ENCODE data around the gene CCDC88C. TPM values are rescaled to one million over a fixed set of nuclear protein-coding genes. Genes with fewer than 3 reads are reported as not detected.

The CCDC88C gene
- total RNA-seq, 2 experiments from 2014 or later, result 83.6 to 87.8 TPM

- TF ChIP-seq CTCF (IDR thresholded peaks at IDR 0.05), result no peak
- Mint-ChIP-seq H3K4me3 (no peak overlapping the region), H3K4me1 (ENCODE audit: low read depth) (peaks cover 22% of the 10 kb centered on the region), H3K36me3 (ENCODE audit: low read depth) (peaks cover 75% of the 10 kb centered on the region), H3K27ac (peak overlapping the region; percentile 91), H3K27me3 (no peaks in the 10 kb centered on the region), H3K9me3 (no peaks in the 10 kb centered on the region)
- CTCF ChIA-PET, result interaction anchor here (0.7 to 9.7 kb wide), 2 partner anchors 116 to 118 kb away, joined by 3 to 215 read pairs; no protein-coding TSS in a partner anchor
- intact Hi-C loops (cut with micrococcal nuclease), result no loop called here
- ATAC-seq, result peak; percentile 38
- DNase-seq, result peak; percentile 50
- POLR2A ChIA-PET, result interaction anchor here (0.7 kb wide), 1 partner anchor 49 kb away, joined by 3 read pairs; no protein-coding TSS in a partner anchor
These were observed 125.1 kb downstream of the CCDC88C start for GRCh38 chr14:91292491-91292890.

DNA sequence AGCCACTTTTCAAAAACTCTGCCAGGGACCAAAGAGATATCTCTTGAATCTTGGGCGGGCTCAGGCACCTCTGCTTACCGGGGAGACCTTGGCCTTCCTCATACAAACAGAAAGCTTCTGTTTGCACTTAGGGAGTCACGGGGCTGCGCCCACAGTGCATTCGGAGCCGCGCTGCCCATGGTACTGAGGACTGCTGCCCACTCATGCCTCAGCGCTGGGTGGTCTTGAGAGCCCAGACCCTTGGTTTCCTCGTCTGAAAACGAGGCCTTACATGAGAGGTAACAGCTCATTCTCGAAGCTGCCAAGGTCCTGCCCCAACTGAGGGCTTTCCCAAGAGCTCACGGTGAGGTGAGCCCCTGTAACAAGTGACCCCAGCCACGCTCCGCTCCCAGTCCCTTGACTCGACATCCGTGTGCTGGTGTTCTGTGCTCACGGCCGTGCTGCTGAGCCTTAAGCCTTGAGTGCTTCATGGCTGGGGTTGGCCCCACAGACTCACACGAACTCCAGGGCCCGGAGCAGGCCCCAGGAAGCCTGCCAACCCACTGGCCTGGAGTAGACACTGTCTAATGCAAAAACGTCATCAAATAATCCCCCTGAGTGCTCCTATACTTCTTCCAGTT is 125.7 kb downstream of the CCDC88C start:
- no peaks in the 10 kb centered on the region for H3K9me3 Mint-ChIP-seq
- no peak overlapping the region for H3K4me3 Mint-ChIP-seq
- DNase-seq, result no peak
- no peak for TF ChIP-seq CTCF (IDR thresholded peaks at IDR 0.05)
- ATAC-seq, result peak; percentile 12
- ChIA-PET POLR2A (interaction anchor here (0.8 to 1.9 kb wide), 2 partner anchors 11 to 33 kb away, joined by 3 to 5 read pairs; no protein-coding TSS in a partner anchor), CTCF (interaction anchor here (9.7 kb wide), 1 partner anchor 116 kb away, joined by 215 read pairs; no protein-coding TSS in a partner anchor)
- H3K27me3 Mint-ChIP-seq, result no peaks in the 10 kb centered on the region
- H3K36me3 Mint-ChIP-seq (ENCODE audit: low read depth), result peaks cover 69% of the 10 kb centered on the region
- peak overlapping the region; percentile 91 for H3K27ac Mint-ChIP-seq
- H3K4me1 Mint-ChIP-seq (ENCODE audit: low read depth), result peaks cover 22% of the 10 kb centered on the region
- intact Hi-C loops (cut with micrococcal nuclease), result no loop called here

GRCh38 chr14:91290986-91291385 is 126.6 kb downstream of the CCDC88C start:
- ATAC-seq, result no peak
- no peak for TF ChIP-seq CTCF (IDR thresholded peaks at IDR 0.05)
- Mint-ChIP-seq H3K9me3 (no peaks in the 10 kb centered on the region), H3K4me1 (ENCODE audit: low read depth) (peaks cover 27% of the 10 kb centered on the region), H3K27me3 (no peaks in the 10 kb centered on the region), H3K36me3 (ENCODE audit: low read depth) (peaks cover 66% of the 10 kb centered on the region), H3K27ac (peak overlapping the region; percentile 24), H3K4me3 (no peak overlapping the region)
- ChIA-PET POLR2A (interaction anchor here (0.8 to 1.9 kb wide), 3 partner anchors 10 to 27 kb away, joined by 3 to 5 read pairs (median 5); no protein-coding TSS in a partner anchor), CTCF (interaction anchor here (0.7 to 9.7 kb wide), 6 partner anchors 9 to 388 kb away, joined by 3 to 215 read pairs (median 4); no protein-coding TSS in a partner anchor)
- no peak for DNase-seq
- intact Hi-C loops (cut with micrococcal nuclease), result no loop called here

GRCh38 chr14:91289464-91289863 is 128.2 kb downstream of the CCDC88C start:
- ChIA-PET POLR2A (interaction anchor here (1.7 kb wide), 1 partner anchor 26 kb away, joined by 3 read pairs; no protein-coding TSS in a partner anchor), CTCF (interaction anchor here (1.5 to 9.7 kb wide), 2 partner anchors 20 to 113 kb away, joined by 3 to 215 read pairs; no protein-coding TSS in a partner anchor)
- no peak for ATAC-seq
- no peak for DNase-seq
- Mint-ChIP-seq H3K4me3 (no peak overlapping the region), H3K36me3 (ENCODE audit: low read depth) (peaks cover 73% of the 10 kb centered on the region), H3K4me1 (ENCODE audit: low read depth) (peaks cover 37% of the 10 kb centered on the region), H3K27ac (peak overlapping the region; percentile 67), H3K27me3 (no peaks in the 10 kb centered on the region), H3K9me3 (no peaks in the 10 kb centered on the region)
- intact Hi-C loops (cut with micrococcal nuclease), result loop anchor here (10.0 kb wide), 1 partner anchor 385 kb away; no protein-coding TSS in a partner anchor
- TF ChIP-seq CTCF (IDR thresholded peaks at IDR 0.05), result no peak

DNA sequence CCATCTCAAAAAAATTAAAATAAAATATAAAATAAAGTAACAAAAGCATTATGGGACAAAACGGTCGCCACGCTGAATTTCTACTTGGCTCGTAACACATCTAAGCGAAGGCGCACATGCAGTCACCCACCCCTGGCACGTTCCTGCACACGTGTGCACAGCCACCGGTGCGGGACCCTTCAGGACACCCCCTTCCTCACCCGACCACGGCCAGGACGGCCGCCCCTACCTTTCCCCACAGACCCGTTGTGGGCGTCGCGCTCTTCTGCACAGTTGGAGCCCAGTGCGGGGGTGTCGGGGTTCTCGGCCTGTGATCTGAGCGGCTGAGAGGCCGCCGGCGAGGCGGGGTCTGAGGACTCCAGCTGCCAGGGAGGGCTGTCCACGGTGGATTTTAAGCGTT is 128.7 kb downstream of the CCDC88C start:
- intact Hi-C loops (cut with micrococcal nuclease), result loop anchor here (10.0 kb wide), 1 partner anchor 384 kb away; no protein-coding TSS in a partner anchor
- CTCF ChIA-PET, result interaction anchor here (1.1 to 9.7 kb wide), 4 partner anchors 11 to 113 kb away, joined by 3 to 215 read pairs (median 8); no protein-coding TSS in a partner anchor
- Mint-ChIP-seq H3K27me3 (no peaks in the 10 kb centered on the region), H3K9me3 (no peaks in the 10 kb centered on the region), H3K36me3 (ENCODE audit: low read depth) (peaks cover 73% of the 10 kb centered on the region), H3K4me3 (no peak overlapping the region), H3K4me1 (ENCODE audit: low read depth) (peaks cover 32% of the 10 kb centered on the region), H3K27ac (peak overlapping the region; percentile 67)
- POLR2A ChIA-PET, result no interaction called here
- no peak for TF ChIP-seq CTCF (IDR thresholded peaks at IDR 0.05)
- ATAC-seq, result no peak
- DNase-seq, result no peak

Data from activated CD8-positive, alpha-beta T cell treated with anti-CD3 and anti-CD28 coated beads for 36 hours (primary cell).